Suppressor macrophage (primary cell): ENCODE data around the gene EPN1.
"Not testable (repeated sequence)": the region's sequence is repeated elsewhere in the genome, so short reads cannot be mapped to it uniquely, and the experiment has no call there.

ENCODE experiments used
- DNase-seq, 4 experiments: peaks; one replicate each; pipeline ENCODE4 v3.0.0-alpha.2; 2020 to 2022

EPN1 gene

GRCh38 chr19:55723491-55723890, 48.5 kb downstream of the EPN1 start:
- no peak for DNase-seq

GRCh38 chr19:55730378-55730777, 55.4 kb downstream of the EPN1 start:
- not testable (repeated sequence) for DNase-seq

GRCh38 chr19:55738302-55738701, 63.3 kb downstream of the EPN1 start, which contains the start of gene NLRP9:
TSS of gene NLRP9 (minus strand) at chr19:55738402. CDS start at chr19:55738374, 28 bp downstream.
- DNase-seq = no peak

GRCh38 chr19:55750715-55751114, 75.7 kb downstream of the EPN1 start:
- no peak for DNase-seq

- no peak for DNase-seq
Observed at GRCh38 chr19:55753401-55753800, 78.4 kb downstream of the EPN1 start.

- not testable (repeated sequence) for DNase-seq
Observed at GRCh38 chr19:55756808-55757207, 81.8 kb downstream of the EPN1 start.

GRCh38 chr19:55758797-55759196, 83.8 kb downstream of the EPN1 start, which contains the start of gene RFPL4A:
TSS of gene RFPL4A (plus strand) at chr19:55759097. CDS start at chr19:55761801, 2,704 bp downstream.
- DNase-seq = not testable (repeated sequence)
